Left hindlimb (tissue), 1 donor: ENCODE results near the gene TXNL4A.

ENCODE experiments used
- DNase-seq: peaks from one replicate; pipeline ENCODE4 v3.0.0-alpha.2; 2018

TXNL4A gene

GRCh38 chr18:79947881-79948610 lies 40.3 kb downstream of the TXNL4A start:
- DNase-seq = no peak

- no peak for DNase-seq
Measured at GRCh38 chr18:79947054-79947755, 41.2 kb downstream of the TXNL4A start.

- no peak for DNase-seq
Measured at GRCh38 chr18:79945118-79946042, 43.0 kb downstream of the TXNL4A start.

GRCh38 chr18:79944746-79945117 lies 43.6 kb downstream of the TXNL4A start:
- DNase-seq = no peak

GRCh38 chr18:79944126-79944731 lies 44.1 kb downstream of the TXNL4A start:
- DNase-seq = no peak

GRCh38 chr18:79943608-79944125 lies 44.7 kb downstream of the TXNL4A start:
- DNase-seq = no peak

GRCh38 chr18:79942786-79943607 lies 45.4 kb downstream of the TXNL4A start:
- no peak for DNase-seq

- DNase-seq = no peak
Measured at GRCh38 chr18:79942211-79942610, 46.2 kb downstream of the TXNL4A start.

GRCh38 chr18:79941473-79942119 lies 46.8 kb downstream of the TXNL4A start:
- no peak for DNase-seq

- no peak for DNase-seq
Measured at GRCh38 chr18:79940814-79941472, 47.4 kb downstream of the TXNL4A start.

- DNase-seq = no peak
Measured at GRCh38 chr18:79940126-79940813, 48.1 kb downstream of the TXNL4A start.

- DNase-seq = no peak
Measured at GRCh38 chr18:79939096-79939495, 49.3 kb downstream of the TXNL4A start.

GRCh38 chr18:79938196-79938595 lies 50.2 kb downstream of the TXNL4A start:
- DNase-seq = no peak

GRCh38 chr18:79937103-79937860 lies 51.1 kb downstream of the TXNL4A start:
- DNase-seq = no peak

- no peak for DNase-seq
Measured at GRCh38 chr18:79936641-79937040, 51.7 kb downstream of the TXNL4A start.

- no peak for DNase-seq
Measured at GRCh38 chr18:79935925-79936324, 52.4 kb downstream of the TXNL4A start.

- DNase-seq = no peak
Measured at GRCh38 chr18:79935499-79935898, 52.9 kb downstream of the TXNL4A start.

- DNase-seq = no peak
Measured at GRCh38 chr18:79935098-79935480, 53.3 kb downstream of the TXNL4A start.
